HepG2 (cell line): Measurements from ENCODE around the gene CCL17. TPM values are rescaled to one million over a fixed set of nuclear protein-coding genes. Genes with fewer than 3 reads are reported as not detected.

Experiments used
- AFF4 ChIP-seq: sonication (generic); formaldehyde crosslinking; IDR thresholded peaks from 2 replicates; pipeline ENCODE4 v1.4.0; 2020; ENCODE audit warnings: missing genetic modification reagents
- ATF2 ChIP-seq: sonication (generic); formaldehyde crosslinking; IDR thresholded peaks from 2 replicates; pipeline ENCODE4 v1.4.0; 2020; ENCODE audit warnings: missing genetic modification reagents
- ATF3 ChIP-seq: sonication (generic); formaldehyde crosslinking; IDR thresholded peaks from 2 replicates; pipeline ENCODE4 v1.4.0; 2020; ENCODE audit warnings: missing genetic modification reagents
- DRAP1 ChIP-seq: IDR thresholded peaks from 2 replicates; pipeline ENCODE4 v1.6.1; 2016; ENCODE audit warnings: missing genetic modification reagents, missing compliant biosample characterization
- FIP1L1 ChIP-seq: fragments of 200-400 bp; formaldehyde crosslinking; IDR thresholded peaks from 2 replicates; pipeline ENCODE4 v1.6.1; 2018; ENCODE audit warnings: low read depth, mild to moderate bottlenecking, low read length, moderate library complexity, borderline replicate concordance; ENCODE audit not compliant: insufficient read depth
- FOXP1 ChIP-seq, 2 experiments: fragments of 450-650 bp in 1 of 2; IDR thresholded peaks; 2 replicates each; pipeline ENCODE4 v1.6.1; 2017 to 2018; ENCODE audit warnings: antibody characterized with exemption in 1 of 2
- MAFG ChIP-seq: sonication (generic); formaldehyde crosslinking; IDR thresholded peaks from 2 replicates; pipeline ENCODE4 v1.5.1; 2020; ENCODE audit warnings: mild to moderate bottlenecking, missing genetic modification reagents
- MED8 ChIP-seq: sonication (generic); formaldehyde crosslinking; IDR thresholded peaks from 2 replicates; pipeline ENCODE4 v1.8.1; 2023; ENCODE audit warnings: mild to moderate bottlenecking, missing genetic modification reagents; ENCODE audit not compliant: insufficient replicate concordance
- MIER3 ChIP-seq: IDR thresholded peaks from 2 replicates; pipeline ENCODE4 v1.6.1; 2016; ENCODE audit warnings: missing compliant biosample characterization, borderline replicate concordance
- XBP1 ChIP-seq: sonication (generic); formaldehyde crosslinking; IDR thresholded peaks from 2 replicates; pipeline ENCODE4 v1.5.0; 2020; ENCODE audit warnings: missing genetic modification reagents
- YEATS4 ChIP-seq: sonication (generic); formaldehyde crosslinking; IDR thresholded peaks from 2 replicates; pipeline ENCODE4 v1.4.0; 2020; ENCODE audit warnings: missing genetic modification reagents, borderline replicate concordance
- ZFP62 ChIP-seq: sonication (generic); formaldehyde crosslinking; IDR thresholded peaks from 2 replicates; pipeline ENCODE4 v1.4.0; 2020; ENCODE audit warnings: missing genetic modification reagents
- ZNF142 ChIP-seq: sonication (generic); formaldehyde crosslinking; IDR thresholded peaks from 2 replicates; pipeline ENCODE4 v1.4.0; 2020; ENCODE audit warnings: missing genetic modification reagents
- ZNF335 ChIP-seq: sonication (generic); formaldehyde crosslinking; IDR thresholded peaks from 2 replicates; pipeline ENCODE4 v1.4.0; 2020; ENCODE audit warnings: missing genetic modification reagents
- ZNF430 ChIP-seq: sonication (generic); formaldehyde crosslinking; IDR thresholded peaks from 2 replicates; pipeline ENCODE4 v1.9.0; 2021; ENCODE audit warnings: mild to moderate bottlenecking, missing genetic modification reagents
- ZNF792 ChIP-seq: IDR thresholded peaks from 2 replicates; pipeline ENCODE4 v1.6.1; 2016
- ZNF83 ChIP-seq: sonication (generic); formaldehyde crosslinking; IDR thresholded peaks from 2 replicates; pipeline ENCODE4 v1.4.0; 2020; ENCODE audit warnings: missing genetic modification reagents, mild to moderate bottlenecking, borderline replicate concordance
- polyA plus RNA-seq, 8 experiments: library from polyadenylated mRNA; depleted of rRNA in 3 of 8; stranded (reverse) in 7 of 8; unstranded in 1 of 8; fragments of >200 nt; fragmentation: Illumina TruSeq in 4 of 8; extraction: Trizol in 4 of 8; gene quantifications; 2 replicates each; pipeline versions ENCODE4 v1.2.1 to v1.2.3, GENCODE V29; 2011 to 2016; ENCODE audit warnings: low read depth in 4 of 8, missing spikeins in 1 of 8, mixed read lengths in 1 of 8; ENCODE audit not compliant: insufficient read depth in 1 of 8
- total RNA-seq, 5 experiments: library from RNA; depleted of rRNA; stranded (reverse); fragments of >200 nt; fragmentation: Illumina TruSeq; extraction: Trizol; gene quantifications; 2 replicates each; pipeline ENCODE4 v1.2.3, GENCODE V29; 2016; ENCODE audit warnings: low read depth in 1 of 5

CCL17 gene
- total and polyA plus RNA-seq, 2 of the 13 experiments (the other 11 are each of a cell fraction or from before 2014, with no cell fraction given): not detected

- TF ChIP-seq ZNF142 (CRISPR knock-in tag) (peak; percentile 81), FOXP1 (IDR thresholded peaks at IDR 0.05) (no peak), FOXP1 (CRISPR knock-in tag; IDR thresholded peaks at IDR 0.05) (no peak), ZNF792 (peak; percentile 84), ATF3 (peak; percentile 11; the same call in 1 of the 2 replicates), YEATS4 (CRISPR knock-in tag) (peak; percentile 79; the same call in 1 of the 2 replicates), ZNF430 (CRISPR knock-in tag) (peak; percentile 100), MIER3 (CRISPR knock-in tag) (peak; percentile 92), ZNF83 (CRISPR knock-in tag) (peak; percentile 62; the same call in 1 of the 2 replicates), ZNF335 (CRISPR knock-in tag) (peak; percentile 93), DRAP1 (CRISPR knock-in tag) (peak; percentile 94), ATF2 (peak; percentile 92), AFF4 (CRISPR knock-in tag) (no peak), XBP1 (CRISPR knock-in tag) (no peak), ZFP62 (0 out of 2 replicates have a peak, but pooled peaks have one; percentile 41), MAFG (CRISPR knock-in tag) (no peak), FIP1L1 (no peak), MED8 (peak; percentile 97)
These were observed 42.8 kb downstream of the CCL17 start, which contains the start of the genes CIAPIN1 and COQ9 (continued) for GRCh38 chr16:57447186-57447962.
